HG03025 (cell line): ENCODE data around the gene RPS15.
"Not testable (repeated sequence)": the region's sequence is repeated elsewhere in the genome, so short reads cannot be mapped to it uniquely, and the experiment has no call there.

Experiments used
- ATAC-seq: cut with Tn5 transposase; IDR thresholded peaks from one replicate; pipeline ENCODE4 v1.9.1; 2021; ENCODE audit warnings: mild to moderate bottlenecking, moderate library complexity; ENCODE audit not compliant: unreplicated experiment, low FRiP score

The RPS15 gene

GRCh38 chr19:1417681-1418495, 20.3 kb upstream of the RPS15 start:
- ATAC-seq: no peak

- ATAC-seq: no peak
Measured at GRCh38 chr19:1418496-1418775, 19.8 kb upstream of the RPS15 start.

GRCh38 chr19:1418951-1419738, 19.1 kb upstream of the RPS15 start:
- no peak for ATAC-seq

GRCh38 chr19:1420085-1420484, 18.1 kb upstream of the RPS15 start:
- ATAC-seq: not testable (repeated sequence)

GRCh38 chr19:1420590-1420989, 17.6 kb upstream of the RPS15 start:
- ATAC-seq: no peak

GRCh38 chr19:1421218-1421957, 16.8 kb upstream of the RPS15 start:
- ATAC-seq: no peak

- no peak for ATAC-seq
Measured at GRCh38 chr19:1421958-1422305, 16.3 kb upstream of the RPS15 start.

- ATAC-seq: no peak
Measured at GRCh38 chr19:1422360-1422759, 15.8 kb upstream of the RPS15 start.

GRCh38 chr19:1422943-1423342, 15.3 kb upstream of the RPS15 start:
- no peak for ATAC-seq

- no peak for ATAC-seq
Measured at GRCh38 chr19:1423436-1424191, 14.6 kb upstream of the RPS15 start.

- ATAC-seq: no peak
Measured at GRCh38 chr19:1424192-1424955, 13.8 kb upstream of the RPS15 start.

GRCh38 chr19:1425102-1425837, 12.9 kb upstream of the RPS15 start:
- ATAC-seq: no peak

- no peak for ATAC-seq
Measured at GRCh38 chr19:1425902-1426301, 12.3 kb upstream of the RPS15 start.

GRCh38 chr19:1426736-1427135, 11.5 kb upstream of the RPS15 start:
- ATAC-seq: no peak

- no peak for ATAC-seq
Measured at GRCh38 chr19:1427221-1427920, 10.8 kb upstream of the RPS15 start.

GRCh38 chr19:1428738-1429391, 9.3 kb upstream of the RPS15 start:
- no peak for ATAC-seq

- ATAC-seq: no peak
Measured at GRCh38 chr19:1429750-1430149, 8.4 kb upstream of the RPS15 start.

- ATAC-seq: no peak
Measured at GRCh38 chr19:1430246-1430645, 8.0 kb upstream of the RPS15 start.
